GM18907 (cell line): Measurements from ENCODE around the gene ITIH5.
"Not testable (repeated sequence)": the region's sequence is repeated elsewhere in the genome, so short reads cannot be mapped to it uniquely, and the experiment has no call there.

ENCODE experiments used
- ATAC-seq: cut with Tn5 transposase; IDR thresholded peaks from one replicate; pipeline ENCODE4 v1.9.1; 2021; ENCODE audit warnings: mild to moderate bottlenecking, moderate library complexity; ENCODE audit not compliant: unreplicated experiment

ITIH5 gene

GRCh38 chr10:7689591-7689990 lies 22.8 kb upstream of the ITIH5 start:
- no peak for ATAC-seq

- peak; percentile 98 for ATAC-seq
These were observed 20.6 kb upstream of the ITIH5 start for GRCh38 chr10:7687228-7687907.

- ATAC-seq, result no peak
These were observed 19.8 kb upstream of the ITIH5 start for GRCh38 chr10:7686351-7687171.

GRCh38 chr10:7680078-7680477 lies 13.3 kb upstream of the ITIH5 start:
- ATAC-seq, result not testable (repeated sequence)

GRCh38 chr10:7679256-7679655 lies 12.5 kb upstream of the ITIH5 start:
- ATAC-seq, result no peak

- no peak for ATAC-seq
These were observed 5.8 kb upstream of the ITIH5 start for GRCh38 chr10:7672341-7673134.

GRCh38 chr10:7670157-7670556 lies 3.4 kb upstream of the ITIH5 start:
- no peak for ATAC-seq

- ATAC-seq, result no peak
These were observed 736 bp upstream of the ITIH5 start for GRCh38 chr10:7667262-7668141.

GRCh38 chr10:7665767-7666166 lies 999 bp downstream of the ITIH5 start:
- no peak for ATAC-seq

GRCh38 chr10:7664707-7665106 lies 2.1 kb downstream of the ITIH5 start:
- no peak for ATAC-seq

GRCh38 chr10:7662522-7662921 lies 4.2 kb downstream of the ITIH5 start:
- no peak for ATAC-seq

GRCh38 chr10:7659560-7659959 lies 7.2 kb downstream of the ITIH5 start:
- ATAC-seq, result no peak

GRCh38 chr10:7657552-7657951 lies 9.2 kb downstream of the ITIH5 start:
- no peak for ATAC-seq

GRCh38 chr10:7657079-7657478 lies 9.7 kb downstream of the ITIH5 start:
- ATAC-seq, result not testable (repeated sequence)

- ATAC-seq, result no peak
These were observed 14.8 kb downstream of the ITIH5 start for GRCh38 chr10:7651853-7652470.

GRCh38 chr10:7649673-7650300 lies 17.0 kb downstream of the ITIH5 start:
- no peak for ATAC-seq

- ATAC-seq, result no peak
These were observed 19.6 kb downstream of the ITIH5 start for GRCh38 chr10:7647062-7647664.

GRCh38 chr10:7642491-7643011 lies 24.2 kb downstream of the ITIH5 start:
- no peak for ATAC-seq
